ENCODE results near the gene PFKM.

Gene PFKM

DNA sequence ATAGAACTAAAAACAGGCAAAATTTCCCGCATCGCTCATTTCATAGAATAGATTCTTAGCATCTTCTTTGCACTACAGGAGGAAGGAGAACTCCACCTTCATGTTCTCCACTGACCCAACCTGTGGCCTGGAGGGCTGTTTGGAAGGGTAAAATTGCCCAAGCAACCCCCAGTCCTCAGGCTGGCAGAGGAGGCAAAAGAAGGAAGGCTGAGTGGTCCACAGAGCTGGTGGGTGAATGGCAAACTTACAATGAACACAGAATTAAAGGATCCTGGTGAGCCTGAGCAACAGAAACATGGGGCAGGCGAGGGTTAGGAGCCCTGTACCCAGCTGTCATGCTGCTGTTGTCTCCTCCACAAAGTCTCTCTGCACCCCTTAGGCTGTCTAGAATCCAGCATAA, 38.3 kb upstream of the PFKM start:
- TF ChIP-seq, protein P1, sequence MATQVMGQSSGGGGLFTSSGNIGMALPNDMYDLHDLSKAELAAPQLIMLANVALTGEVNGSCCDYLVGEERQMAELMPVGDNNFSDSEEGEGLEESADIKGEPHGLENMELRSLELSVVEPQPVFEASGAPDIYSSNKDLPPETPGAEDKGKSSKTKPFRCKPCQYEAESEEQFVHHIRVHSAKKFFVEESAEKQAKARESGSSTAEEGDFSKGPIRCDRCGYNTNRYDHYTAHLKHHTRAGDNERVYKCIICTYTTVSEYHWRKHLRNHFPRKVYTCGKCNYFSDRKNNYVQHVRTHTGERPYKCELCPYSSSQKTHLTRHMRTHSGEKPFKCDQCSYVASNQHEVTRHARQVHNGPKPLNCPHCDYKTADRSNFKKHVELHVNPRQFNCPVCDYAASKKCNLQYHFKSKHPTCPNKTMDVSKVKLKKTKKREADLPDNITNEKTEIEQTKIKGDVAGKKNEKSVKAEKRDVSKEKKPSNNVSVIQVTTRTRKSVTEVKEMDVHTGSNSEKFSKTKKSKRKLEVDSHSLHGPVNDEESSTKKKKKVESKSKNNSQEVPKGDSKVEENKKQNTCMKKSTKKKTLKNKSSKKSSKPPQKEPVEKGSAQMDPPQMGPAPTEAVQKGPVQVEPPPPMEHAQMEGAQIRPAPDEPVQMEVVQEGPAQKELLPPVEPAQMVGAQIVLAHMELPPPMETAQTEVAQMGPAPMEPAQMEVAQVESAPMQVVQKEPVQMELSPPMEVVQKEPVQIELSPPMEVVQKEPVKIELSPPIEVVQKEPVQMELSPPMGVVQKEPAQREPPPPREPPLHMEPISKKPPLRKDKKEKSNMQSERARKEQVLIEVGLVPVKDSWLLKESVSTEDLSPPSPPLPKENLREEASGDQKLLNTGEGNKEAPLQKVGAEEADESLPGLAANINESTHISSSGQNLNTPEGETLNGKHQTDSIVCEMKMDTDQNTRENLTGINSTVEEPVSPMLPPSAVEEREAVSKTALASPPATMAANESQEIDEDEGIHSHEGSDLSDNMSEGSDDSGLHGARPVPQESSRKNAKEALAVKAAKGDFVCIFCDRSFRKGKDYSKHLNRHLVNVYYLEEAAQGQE (IDR thresholded peaks at IDR 0.05; ENCODE audit: insufficient replicate concordance, low read depth): no peak
- no peak for TF ChIP-seq GABPA (IDR thresholded peaks at IDR 0.05; ENCODE audit: low read depth)
- TF ChIP-seq, protein P2, sequence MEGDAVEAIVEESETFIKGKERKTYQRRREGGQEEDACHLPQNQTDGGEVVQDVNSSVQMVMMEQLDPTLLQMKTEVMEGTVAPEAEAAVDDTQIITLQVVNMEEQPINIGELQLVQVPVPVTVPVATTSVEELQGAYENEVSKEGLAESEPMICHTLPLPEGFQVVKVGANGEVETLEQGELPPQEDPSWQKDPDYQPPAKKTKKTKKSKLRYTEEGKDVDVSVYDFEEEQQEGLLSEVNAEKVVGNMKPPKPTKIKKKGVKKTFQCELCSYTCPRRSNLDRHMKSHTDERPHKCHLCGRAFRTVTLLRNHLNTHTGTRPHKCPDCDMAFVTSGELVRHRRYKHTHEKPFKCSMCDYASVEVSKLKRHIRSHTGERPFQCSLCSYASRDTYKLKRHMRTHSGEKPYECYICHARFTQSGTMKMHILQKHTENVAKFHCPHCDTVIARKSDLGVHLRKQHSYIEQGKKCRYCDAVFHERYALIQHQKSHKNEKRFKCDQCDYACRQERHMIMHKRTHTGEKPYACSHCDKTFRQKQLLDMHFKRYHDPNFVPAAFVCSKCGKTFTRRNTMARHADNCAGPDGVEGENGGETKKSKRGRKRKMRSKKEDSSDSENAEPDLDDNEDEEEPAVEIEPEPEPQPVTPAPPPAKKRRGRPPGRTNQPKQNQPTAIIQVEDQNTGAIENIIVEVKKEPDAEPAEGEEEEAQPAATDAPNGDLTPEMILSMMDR (IDR thresholded peaks at IDR 0.05; ENCODE audit: insufficient read depth, low read length): no peak
- no peaks in the 10 kb centered on the region for H3K27me3 ChIP-seq (ENCODE audit: insufficient read depth, poor library complexity, severe bottlenecking)
- no peak for DNase-seq (ENCODE audit: low read depth in 1 of 2, low spot score in 1 of 2)

DNA sequence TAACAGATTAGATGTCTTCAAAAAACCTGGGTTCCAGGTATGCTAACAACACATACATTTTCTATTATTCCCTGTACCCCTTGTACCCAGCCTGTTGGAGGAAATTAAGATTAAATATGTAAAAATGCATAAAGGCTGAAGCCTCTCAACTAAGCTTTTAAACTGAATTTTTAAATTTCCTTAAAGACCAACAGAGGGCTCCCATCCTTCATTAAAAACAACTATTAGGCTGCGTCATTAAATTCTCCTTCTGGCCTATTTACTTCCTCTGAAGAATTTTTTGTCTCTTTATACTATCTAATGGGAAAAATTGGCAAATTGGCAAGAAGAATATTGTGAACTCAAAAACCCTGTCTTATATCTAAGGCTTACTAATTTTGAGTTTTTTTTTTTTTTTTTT, 35.1 kb upstream of the PFKM start:
- H3K4me3 ChIP-seq (replicated peaks; ENCODE audit: insufficient read depth, low read length): no peak overlapping the region
- no peak overlapping the region for H3K27ac ChIP-seq (replicated peaks)
- DNase-seq (ENCODE audit: low read depth in 1 of 2, low spot score in 1 of 2): no peak
- TF ChIP-seq, protein P2 (IDR thresholded peaks at IDR 0.05; ENCODE audit: insufficient read depth, low read length): no peak
- TF ChIP-seq, protein P1 (IDR thresholded peaks at IDR 0.05; ENCODE audit: insufficient replicate concordance, low read depth): no peak
- TF ChIP-seq POLR2AphosphoS5 (IDR thresholded peaks at IDR 0.05; ENCODE audit: low read depth): no peak
- no peak for TF ChIP-seq GABPA (IDR thresholded peaks at IDR 0.05; ENCODE audit: low read depth)
- no peak for TF ChIP-seq SPI1 (IDR thresholded peaks at IDR 0.05; ENCODE audit: borderline replicate concordance, low read depth)
- no peaks in the 10 kb centered on the region for H3K27me3 ChIP-seq (ENCODE audit: insufficient read depth, poor library complexity, severe bottlenecking)

More for the DNA sequence above, 38.3 kb upstream of the PFKM start:
- H3K27ac ChIP-seq (replicated peaks): no peak overlapping the region
- no peak overlapping the region for H3K4me3 ChIP-seq (replicated peaks; ENCODE audit: insufficient read depth, low read length)

DNA sequence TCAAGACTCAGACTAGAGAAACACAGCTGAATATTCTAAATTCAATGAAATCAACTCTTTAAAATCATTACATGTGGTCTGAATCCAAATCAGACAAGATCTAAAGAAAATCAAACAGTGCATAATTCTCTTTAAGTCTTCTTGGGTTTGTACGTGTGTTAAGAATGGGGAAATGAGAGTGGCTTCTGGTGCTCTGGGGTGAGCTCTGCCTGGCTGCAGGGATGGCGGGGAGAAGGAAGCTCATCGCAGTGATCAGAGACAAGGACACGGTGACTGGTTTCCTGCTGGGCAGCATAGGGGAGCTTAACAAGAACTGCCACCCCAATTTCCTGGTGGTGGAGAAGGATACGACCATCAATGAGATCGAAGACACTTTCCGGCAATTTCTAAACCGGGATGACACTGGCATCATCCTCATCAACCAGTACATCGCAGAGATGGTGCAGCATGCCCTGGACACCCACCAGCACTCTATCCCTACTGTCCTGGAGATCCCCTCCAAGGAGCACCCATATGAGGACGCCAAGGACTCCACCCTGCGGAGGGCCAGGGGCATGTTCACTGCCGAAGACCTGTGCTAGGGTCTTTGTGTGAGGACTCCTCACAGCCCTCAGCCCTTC, 34.2 kb upstream of the PFKM start:
- DNase-seq (ENCODE audit: low read depth in 1 of 2, low spot score in 1 of 2): no peak
- H3K4me3 ChIP-seq (replicated peaks; ENCODE audit: insufficient read depth, low read length): no peak overlapping the region
- no peak for TF ChIP-seq POLR2AphosphoS5 (IDR thresholded peaks at IDR 0.05; ENCODE audit: low read depth)
- TF ChIP-seq, protein P1 (IDR thresholded peaks at IDR 0.05; ENCODE audit: insufficient replicate concordance, low read depth): no peak
- TF ChIP-seq SPI1 (IDR thresholded peaks at IDR 0.05; ENCODE audit: borderline replicate concordance, low read depth): no peak
- TF ChIP-seq, protein P2 (IDR thresholded peaks at IDR 0.05; ENCODE audit: insufficient read depth, low read length): no peak
- no peak for TF ChIP-seq GABPA (IDR thresholded peaks at IDR 0.05; ENCODE audit: low read depth)
- H3K27me3 ChIP-seq (ENCODE audit: insufficient read depth, poor library complexity, severe bottlenecking): no peaks in the 10 kb centered on the region
- H3K27ac ChIP-seq (replicated peaks): no peak overlapping the region
